Measurements from ENCODE around the gene MDN1.

Gene MDN1

GRCh38 chr6:89679215-89680120 lies 140.1 kb downstream of the MDN1 start:
- no peak overlapping the region for H3K27ac Mint-ChIP-seq

DNA sequence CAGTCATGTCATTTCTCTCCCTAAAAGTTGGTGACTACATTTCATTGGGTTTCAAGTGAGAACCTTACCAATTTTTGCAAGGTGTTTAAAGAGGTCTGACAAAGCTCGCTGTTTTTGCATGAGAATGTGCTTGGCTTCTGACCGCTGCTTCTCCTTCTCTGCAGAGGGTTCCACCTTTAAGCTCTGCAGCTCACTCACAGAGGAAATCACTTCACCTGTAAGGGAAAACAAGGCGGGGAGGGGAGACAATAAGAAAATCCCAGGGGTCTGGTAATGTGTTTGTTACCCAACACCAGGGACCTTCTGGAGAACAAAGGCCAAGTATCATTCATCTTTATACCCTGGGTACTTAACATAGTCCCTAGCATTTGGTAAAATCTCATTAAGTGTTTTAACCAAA lies 141.1 kb downstream of the MDN1 start:
- Mint-ChIP-seq H3K27me3 (ENCODE audit: low read depth, poor library complexity) (no peaks in the 10 kb centered on the region), H3K36me3 (ENCODE audit: low read depth) (peaks cover 75% of the 10 kb centered on the region)

More at GRCh38 chr6:89679215-89680120, 140.1 kb downstream of the MDN1 start:
- no peak for DNase-seq
- Mint-ChIP-seq H3K4me1 (no peaks in the 10 kb centered on the region), H3K9me3 (no peaks in the 10 kb centered on the region), H3K27me3 (ENCODE audit: low read depth, poor library complexity) (no peaks in the 10 kb centered on the region), H3K4me3 (no peak overlapping the region), H3K36me3 (ENCODE audit: low read depth) (peaks cover 82% of the 10 kb centered on the region)
- TF ChIP-seq, protein P1, sequence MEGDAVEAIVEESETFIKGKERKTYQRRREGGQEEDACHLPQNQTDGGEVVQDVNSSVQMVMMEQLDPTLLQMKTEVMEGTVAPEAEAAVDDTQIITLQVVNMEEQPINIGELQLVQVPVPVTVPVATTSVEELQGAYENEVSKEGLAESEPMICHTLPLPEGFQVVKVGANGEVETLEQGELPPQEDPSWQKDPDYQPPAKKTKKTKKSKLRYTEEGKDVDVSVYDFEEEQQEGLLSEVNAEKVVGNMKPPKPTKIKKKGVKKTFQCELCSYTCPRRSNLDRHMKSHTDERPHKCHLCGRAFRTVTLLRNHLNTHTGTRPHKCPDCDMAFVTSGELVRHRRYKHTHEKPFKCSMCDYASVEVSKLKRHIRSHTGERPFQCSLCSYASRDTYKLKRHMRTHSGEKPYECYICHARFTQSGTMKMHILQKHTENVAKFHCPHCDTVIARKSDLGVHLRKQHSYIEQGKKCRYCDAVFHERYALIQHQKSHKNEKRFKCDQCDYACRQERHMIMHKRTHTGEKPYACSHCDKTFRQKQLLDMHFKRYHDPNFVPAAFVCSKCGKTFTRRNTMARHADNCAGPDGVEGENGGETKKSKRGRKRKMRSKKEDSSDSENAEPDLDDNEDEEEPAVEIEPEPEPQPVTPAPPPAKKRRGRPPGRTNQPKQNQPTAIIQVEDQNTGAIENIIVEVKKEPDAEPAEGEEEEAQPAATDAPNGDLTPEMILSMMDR (IDR thresholded peaks at IDR 0.05) = no peak

DNA sequence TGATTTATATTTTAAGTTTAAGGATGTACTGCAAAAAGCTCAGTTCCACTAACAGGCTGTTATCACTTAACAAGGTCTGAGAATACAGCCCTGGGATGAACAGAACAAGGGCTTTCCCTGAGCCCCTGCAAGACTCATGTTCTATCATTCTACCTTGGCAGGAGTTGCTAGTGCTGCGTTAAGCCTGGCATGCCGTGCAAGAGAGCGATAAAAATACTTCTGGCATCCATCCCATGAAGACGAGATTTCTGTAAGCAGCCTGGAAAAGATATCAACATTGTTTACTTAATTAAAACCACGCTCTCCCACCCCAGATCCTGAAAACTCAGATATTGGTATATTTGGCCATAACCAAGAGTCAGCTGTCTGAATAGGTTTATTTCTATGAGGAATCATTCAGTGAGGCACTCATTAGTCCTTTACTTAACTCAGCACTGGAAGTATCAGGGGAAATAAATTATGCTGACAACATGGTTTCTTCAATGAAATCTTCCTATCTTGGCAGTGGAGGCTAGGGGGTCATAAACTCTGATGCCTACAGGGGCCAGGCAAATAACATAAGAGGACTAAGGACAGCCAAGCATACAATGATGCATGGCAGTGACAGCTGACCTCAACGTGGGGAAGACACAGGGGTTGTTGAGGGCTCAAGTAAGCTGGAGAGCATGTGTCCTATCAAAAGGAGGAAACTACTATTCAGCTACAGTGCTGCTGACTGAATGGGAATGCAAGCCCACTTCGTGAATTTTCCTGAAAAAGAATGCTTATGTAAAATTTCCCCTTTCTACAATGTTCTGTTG lies 143.4 kb downstream of the MDN1 start:
- DNase-seq = no peak
- no peak overlapping the region for H3K4me3 Mint-ChIP-seq
- H3K9me3 Mint-ChIP-seq = no peaks in the 10 kb centered on the region
- no peak overlapping the region for H3K27ac Mint-ChIP-seq
- TF ChIP-seq, protein P1 (IDR thresholded peaks at IDR 0.05) = no peak
- peaks cover 66% of the 10 kb centered on the region for H3K36me3 Mint-ChIP-seq (ENCODE audit: low read depth)
- no peaks in the 10 kb centered on the region for H3K4me1 Mint-ChIP-seq
- H3K27me3 Mint-ChIP-seq (ENCODE audit: low read depth, poor library complexity) = no peaks in the 10 kb centered on the region

More for the DNA sequence above, 141.1 kb downstream of the MDN1 start:
- DNase-seq = no peak
- no peak overlapping the region for H3K4me3 Mint-ChIP-seq
- H3K4me1 Mint-ChIP-seq = no peaks in the 10 kb centered on the region
- H3K9me3 Mint-ChIP-seq = no peaks in the 10 kb centered on the region
- TF ChIP-seq, protein P1 (IDR thresholded peaks at IDR 0.05) = no peak
- no peak overlapping the region for H3K27ac Mint-ChIP-seq

- Mint-ChIP-seq H3K4me3 (no peak overlapping the region), H3K4me1 (no peaks in the 10 kb centered on the region), H3K9me3 (no peaks in the 10 kb centered on the region), H3K36me3 (ENCODE audit: low read depth) (peaks cover 63% of the 10 kb centered on the region), H3K27ac (no peak overlapping the region), H3K27me3 (ENCODE audit: low read depth, poor library complexity) (no peaks in the 10 kb centered on the region)
- TF ChIP-seq, protein P1 (IDR thresholded peaks at IDR 0.05) = no peak
- DNase-seq = no peak
Observed at GRCh38 chr6:89670935-89671565, 148.5 kb downstream of the MDN1 start.

DNA sequence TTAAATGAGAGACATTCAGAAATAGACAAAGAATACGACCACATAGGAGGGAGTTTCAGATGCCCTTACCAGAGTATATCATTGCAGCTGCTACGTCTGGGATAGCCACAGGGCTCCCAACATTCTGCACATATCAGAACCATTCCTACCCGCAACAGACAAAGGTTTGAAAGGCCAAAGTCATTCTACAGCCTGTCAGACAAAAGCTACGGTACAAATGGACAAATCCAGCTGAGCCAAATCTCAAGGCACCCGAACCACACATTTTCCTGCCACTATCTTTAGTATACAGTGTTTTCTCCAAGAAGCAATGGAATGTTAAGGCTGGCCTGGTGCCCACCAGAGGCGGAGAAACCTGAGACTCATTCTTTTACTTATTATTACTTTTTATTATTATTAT lies 150.6 kb downstream of the MDN1 start:
- TF ChIP-seq, protein P1 (IDR thresholded peaks at IDR 0.05) = no peak
- no peak overlapping the region for H3K27ac Mint-ChIP-seq
- peaks cover 61% of the 10 kb centered on the region for H3K36me3 Mint-ChIP-seq (ENCODE audit: low read depth)

More for the DNA sequence above, 150.6 kb downstream of the MDN1 start:
- Mint-ChIP-seq H3K27me3 (ENCODE audit: low read depth, poor library complexity) (no peaks in the 10 kb centered on the region), H3K4me3 (no peak overlapping the region), H3K4me1 (no peaks in the 10 kb centered on the region), H3K9me3 (no peaks in the 10 kb centered on the region)
- DNase-seq = no peak
